Loucy (cell line): ENCODE results near the gene CHCHD6.

Experiments
- H2AFZ ChIP-seq: fragments of 200-600 bp; sonication (generic); 2 replicates; pipeline ENCODE4 v1.6.0; 2016; ENCODE audit warnings: antibody characterized with exemption, mild to moderate bottlenecking, low read length, moderate library complexity
- H3F3A ChIP-seq: fragments of 200-600 bp; 2 replicates; pipeline ENCODE4 v1.6.0; 2016; ENCODE audit warnings: antibody characterized with exemption, low read depth, mild to moderate bottlenecking
- H3K27me3 ChIP-seq: fragments of 200-600 bp; sonication (generic); 2 replicates; pipeline ENCODE4 v1.6.1; 2014; ENCODE audit warnings: low read length, mild to moderate bottlenecking; ENCODE audit not compliant: insufficient read depth, poor library complexity, severe bottlenecking
- H3K36me3 ChIP-seq: fragments of 200-600 bp; sonication (generic); 2 replicates; pipeline ENCODE4 v1.6.1; 2016; ENCODE audit warnings: low read length; ENCODE audit not compliant: insufficient read depth
- H3K4me1 ChIP-seq: fragments of 200-600 bp; sonication (generic); 2 replicates; pipeline ENCODE4 v1.5.1; 2014; ENCODE audit warnings: low read length, mild to moderate bottlenecking; ENCODE audit not compliant: insufficient read depth, poor library complexity, severe bottlenecking
- H3K4me2 ChIP-seq: fragments of 200-600 bp; sonication (generic); 2 replicates; pipeline ENCODE4 v1.6.0; 2014; ENCODE audit warnings: antibody characterized with exemption, low read length, low read depth, mild to moderate bottlenecking; ENCODE audit not compliant: poor library complexity, severe bottlenecking
- H3K4me3 ChIP-seq: fragments of 200-600 bp; sonication (generic); 2 replicates; pipeline ENCODE4 v1.5.1; 2014; ENCODE audit warnings: low read length, mild to moderate bottlenecking, mixed read lengths; ENCODE audit not compliant: poor library complexity, severe bottlenecking
- H3K79me2 ChIP-seq: fragments of 200-600 bp; sonication (generic); 2 replicates; pipeline ENCODE4 v1.6.1; 2014; ENCODE audit warnings: low read length; ENCODE audit not compliant: insufficient read depth
- H3K9ac ChIP-seq: fragments of 200-600 bp; sonication (generic); 2 replicates; pipeline ENCODE4 v1.6.0; 2014; ENCODE audit warnings: mild to moderate bottlenecking, low read depth, low read length, moderate library complexity; ENCODE audit not compliant: poor library complexity, severe bottlenecking
- H3K9me2 ChIP-seq: fragments of 200-600 bp; sonication (generic); replicated peaks from 2 replicates; pipeline ENCODE4 v1.6.1; 2016; ENCODE audit warnings: low read depth, low read length, mixed read lengths
- H3K9me3 ChIP-seq: fragments of 200-600 bp; sonication (generic); 2 replicates; pipeline ENCODE4 v1.6.1; 2014; ENCODE audit warnings: mild to moderate bottlenecking, antibody characterized with exemption, low read length, low read depth; ENCODE audit not compliant: insufficient read depth
- H4K20me1 ChIP-seq: fragments of 200-600 bp; sonication (generic); 2 replicates; pipeline ENCODE4 v1.6.0; 2014; ENCODE audit warnings: antibody characterized with exemption, low read length, mild to moderate bottlenecking; ENCODE audit not compliant: insufficient read depth, poor library complexity, severe bottlenecking
- EZH2phosphoT487 ChIP-seq: fragments of 200-600 bp; IDR thresholded peaks from 2 replicates; pipeline ENCODE4 v1.6.1; 2018; ENCODE audit warnings: antibody characterized with exemption, mild to moderate bottlenecking, moderate library complexity, borderline replicate concordance
- TF ChIP-seq, protein P1 (sequence below): fragments of 200-600 bp; sonication (generic); conservative IDR thresholded peaks from 2 replicates; pipeline ENCODE4 v1.5.1; 2014; ENCODE audit warnings: mild to moderate bottlenecking, antibody characterized with exemption, low read length

The CHCHD6 gene

DNA sequence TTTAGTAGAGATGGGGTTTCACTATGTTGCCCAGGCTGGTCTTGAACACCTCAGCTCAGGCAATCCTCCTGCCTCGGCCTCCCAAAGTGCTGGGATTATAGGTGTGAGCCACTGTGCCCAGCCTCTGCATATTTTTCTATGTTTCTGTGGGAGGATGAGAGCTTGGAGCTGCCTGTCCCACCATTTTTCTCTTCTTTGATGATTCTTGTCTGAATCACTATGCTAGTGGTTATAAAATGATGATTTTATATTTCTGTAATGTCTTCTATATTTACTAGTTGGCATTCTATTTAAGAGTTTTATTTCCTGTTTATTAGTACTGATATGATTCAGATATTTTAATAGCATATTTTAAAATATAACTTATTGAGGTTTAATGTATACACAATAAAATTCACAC lies 69.7 kb downstream of the CHCHD6 start:
- no peaks in the 10 kb centered on the region for H3K4me1 ChIP-seq
- no peaks in the 10 kb centered on the region for H3K27me3 ChIP-seq
- H3K4me2 ChIP-seq = no peak overlapping the region
- no peaks in the 10 kb centered on the region for H3K36me3 ChIP-seq
- no peak overlapping the region for H2AFZ ChIP-seq
- H4K20me1 ChIP-seq = no peaks in the 10 kb centered on the region
- H3K79me2 ChIP-seq = no peaks in the 10 kb centered on the region
- H3K9me2 ChIP-seq = no peaks in the 10 kb centered on the region
- no peak for TF ChIP-seq EZH2phosphoT487
- TF ChIP-seq, protein P1, sequence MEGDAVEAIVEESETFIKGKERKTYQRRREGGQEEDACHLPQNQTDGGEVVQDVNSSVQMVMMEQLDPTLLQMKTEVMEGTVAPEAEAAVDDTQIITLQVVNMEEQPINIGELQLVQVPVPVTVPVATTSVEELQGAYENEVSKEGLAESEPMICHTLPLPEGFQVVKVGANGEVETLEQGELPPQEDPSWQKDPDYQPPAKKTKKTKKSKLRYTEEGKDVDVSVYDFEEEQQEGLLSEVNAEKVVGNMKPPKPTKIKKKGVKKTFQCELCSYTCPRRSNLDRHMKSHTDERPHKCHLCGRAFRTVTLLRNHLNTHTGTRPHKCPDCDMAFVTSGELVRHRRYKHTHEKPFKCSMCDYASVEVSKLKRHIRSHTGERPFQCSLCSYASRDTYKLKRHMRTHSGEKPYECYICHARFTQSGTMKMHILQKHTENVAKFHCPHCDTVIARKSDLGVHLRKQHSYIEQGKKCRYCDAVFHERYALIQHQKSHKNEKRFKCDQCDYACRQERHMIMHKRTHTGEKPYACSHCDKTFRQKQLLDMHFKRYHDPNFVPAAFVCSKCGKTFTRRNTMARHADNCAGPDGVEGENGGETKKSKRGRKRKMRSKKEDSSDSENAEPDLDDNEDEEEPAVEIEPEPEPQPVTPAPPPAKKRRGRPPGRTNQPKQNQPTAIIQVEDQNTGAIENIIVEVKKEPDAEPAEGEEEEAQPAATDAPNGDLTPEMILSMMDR = no peak
- H3K9me3 ChIP-seq = no peaks in the 10 kb centered on the region
- H3F3A ChIP-seq = no peaks in the 10 kb centered on the region
- H3K4me3 ChIP-seq = no peak overlapping the region
- no peak overlapping the region for H3K9ac ChIP-seq

DNA sequence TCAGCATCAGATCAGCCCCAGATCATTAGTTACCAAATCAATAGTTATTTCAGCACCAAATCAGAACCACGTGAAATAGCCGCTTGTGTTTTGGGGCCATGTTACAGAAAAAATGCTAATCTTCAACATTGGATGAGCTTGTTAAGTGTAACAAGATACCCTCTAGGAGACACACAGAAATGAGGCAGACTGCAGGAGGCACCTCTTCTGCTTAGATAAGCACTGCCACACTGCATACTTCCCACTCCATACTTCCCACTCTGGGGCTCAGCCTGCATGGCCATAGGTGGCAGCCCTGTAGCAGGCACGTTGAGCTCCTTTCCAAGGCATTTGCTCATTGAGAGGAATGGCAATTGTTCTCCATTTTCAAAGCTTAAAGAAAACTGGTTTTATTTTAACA lies 73.3 kb downstream of the CHCHD6 start:
- no peaks in the 10 kb centered on the region for H3K4me1 ChIP-seq
- no peaks in the 10 kb centered on the region for H3F3A ChIP-seq

DNA sequence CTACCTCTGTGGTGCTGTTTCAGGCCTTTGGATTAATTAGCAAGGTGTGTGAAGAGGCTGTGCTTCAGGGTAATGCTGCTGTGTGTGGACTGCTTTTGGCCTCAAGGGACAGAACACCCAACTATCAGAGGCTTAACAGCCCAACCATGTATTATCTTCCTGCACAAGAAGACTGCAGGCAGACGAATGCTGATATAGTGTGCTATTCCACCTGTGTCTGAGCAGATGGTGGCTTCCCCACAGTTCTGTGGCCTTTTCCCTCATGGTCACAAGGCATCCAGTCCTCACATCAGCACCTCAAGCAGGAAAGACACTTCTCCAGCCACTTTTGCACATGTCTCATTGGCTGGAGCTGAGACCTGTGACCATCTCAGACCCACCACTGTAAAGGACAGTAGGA lies 76.6 kb downstream of the CHCHD6 start:
- no peaks in the 10 kb centered on the region for H3K79me2 ChIP-seq
- no peaks in the 10 kb centered on the region for H3K4me1 ChIP-seq
- H3K4me3 ChIP-seq = no peak overlapping the region
- H3K27me3 ChIP-seq = no peaks in the 10 kb centered on the region
- H3K9me3 ChIP-seq = no peaks in the 10 kb centered on the region
- H4K20me1 ChIP-seq = no peaks in the 10 kb centered on the region
- no peak overlapping the region for H3K4me2 ChIP-seq
- no peaks in the 10 kb centered on the region for H3K36me3 ChIP-seq
- no peak overlapping the region for H2AFZ ChIP-seq
- no peaks in the 10 kb centered on the region for H3K9me2 ChIP-seq
- H3F3A ChIP-seq = no peaks in the 10 kb centered on the region
- no peak overlapping the region for H3K9ac ChIP-seq
- no peak for TF ChIP-seq EZH2phosphoT487
- TF ChIP-seq, protein P1 = no peak

More for the DNA sequence above, 73.3 kb downstream of the CHCHD6 start:
- no peak overlapping the region for H3K4me2 ChIP-seq
- H3K4me3 ChIP-seq = no peak overlapping the region
- H3K9ac ChIP-seq = no peak overlapping the region
- no peaks in the 10 kb centered on the region for H3K36me3 ChIP-seq
- no peaks in the 10 kb centered on the region for H4K20me1 ChIP-seq
- H2AFZ ChIP-seq = no peak overlapping the region
- no peaks in the 10 kb centered on the region for H3K27me3 ChIP-seq
- H3K79me2 ChIP-seq = no peaks in the 10 kb centered on the region
- H3K9me3 ChIP-seq = no peaks in the 10 kb centered on the region
- no peaks in the 10 kb centered on the region for H3K9me2 ChIP-seq
- TF ChIP-seq, protein P1 = no peak
- TF ChIP-seq EZH2phosphoT487 = no peak
